T-helper 1 cell (primary cell): ENCODE measurements around the gene STYXL1.
"Not testable (repeated sequence)": the region's sequence is repeated elsewhere in the genome, so short reads cannot be mapped to it uniquely, and the experiment has no call there.

Experiments used
- DNase-seq, 5 donors: peaks; one replicate each; pipeline ENCODE4 v3.0.0-alpha.2; 2012 to 2020

STYXL1 gene

GRCh38 chr7:76023002-76023401 lies 24.8 kb downstream of the STYXL1 start:
- DNase-seq, result no peak

GRCh38 chr7:76022026-76022780 lies 25.6 kb downstream of the STYXL1 start:
- DNase-seq, result no peak

DNA sequence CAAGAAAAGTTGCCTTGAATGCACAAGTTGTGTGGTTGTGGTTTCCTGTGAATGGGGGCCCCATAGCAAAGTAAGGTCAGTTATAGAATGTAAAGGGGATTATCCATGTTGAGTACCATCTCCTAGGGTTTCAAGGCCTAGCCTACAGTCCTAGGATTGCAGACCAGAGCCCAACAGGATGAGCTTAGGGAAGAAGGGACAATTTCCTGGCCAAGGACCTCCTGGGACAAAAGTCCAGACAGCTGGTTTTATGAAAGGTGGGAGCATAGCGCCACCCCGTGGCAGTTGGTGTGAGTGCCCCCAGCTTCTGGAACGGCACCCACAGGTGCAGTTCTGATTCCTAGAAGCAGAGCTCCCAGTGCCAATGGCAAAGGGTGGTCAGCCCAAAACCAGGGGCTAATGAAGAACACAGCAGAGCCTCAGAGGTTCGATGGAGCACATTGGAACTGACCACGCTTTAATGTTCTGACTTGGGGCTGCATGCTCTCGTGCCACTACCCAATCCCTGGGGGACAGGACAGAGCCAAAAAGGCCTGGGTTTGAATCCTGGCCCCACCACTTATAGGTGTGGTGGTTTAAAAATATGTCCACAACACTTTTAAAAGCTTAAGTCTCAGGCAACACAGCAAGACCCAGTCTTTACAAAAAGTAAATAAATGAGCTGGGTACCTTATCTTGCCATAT lies 27.6 kb downstream of the STYXL1 start:
- peak; percentile 33 to 68 (median 54) for DNase-seq

DNA sequence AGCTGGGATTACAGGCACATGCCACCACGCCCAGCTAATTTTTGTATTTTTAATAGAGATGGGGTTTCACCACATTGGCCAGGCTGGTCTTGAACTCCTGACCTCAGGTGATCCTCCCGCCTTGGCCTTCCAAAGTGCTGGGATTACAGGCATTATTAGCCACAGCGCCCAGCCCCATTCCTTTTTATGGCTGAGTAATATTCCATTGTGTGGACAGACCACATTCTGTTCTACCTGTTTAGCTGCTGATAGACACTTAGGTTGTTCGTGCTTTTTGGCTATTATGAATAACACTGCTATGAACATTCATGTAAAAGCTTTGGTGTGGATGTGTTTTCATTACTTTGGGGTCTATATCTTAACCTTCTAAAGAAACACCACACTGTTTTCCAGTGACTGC lies 29.3 kb downstream of the STYXL1 start:
- DNase-seq, result not testable (repeated sequence)

GRCh38 chr7:76016191-76016947 lies 31.4 kb downstream of the STYXL1 start:
- no peak for DNase-seq

DNA sequence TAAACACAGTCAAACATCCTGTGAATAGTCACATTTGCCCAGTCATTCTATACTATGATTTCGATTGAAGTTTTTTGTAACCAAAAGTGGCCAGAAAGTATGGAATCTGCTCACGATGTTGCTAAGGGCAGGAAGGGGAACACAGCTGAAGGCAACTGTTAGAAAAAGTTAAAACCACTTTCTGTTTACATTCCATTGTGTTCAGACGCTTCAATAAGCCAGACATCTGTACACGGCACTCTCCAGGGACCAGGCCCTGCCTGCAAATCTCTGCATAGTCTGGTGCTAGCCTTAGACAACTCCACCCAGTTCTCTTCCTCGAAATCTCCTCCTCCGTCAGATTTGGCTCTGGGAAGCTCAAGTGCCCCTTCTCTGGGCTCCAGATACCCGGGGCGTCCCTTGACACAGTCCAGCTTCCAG lies 36.3 kb downstream of the STYXL1 start:
- DNase-seq, result no peak

DNA sequence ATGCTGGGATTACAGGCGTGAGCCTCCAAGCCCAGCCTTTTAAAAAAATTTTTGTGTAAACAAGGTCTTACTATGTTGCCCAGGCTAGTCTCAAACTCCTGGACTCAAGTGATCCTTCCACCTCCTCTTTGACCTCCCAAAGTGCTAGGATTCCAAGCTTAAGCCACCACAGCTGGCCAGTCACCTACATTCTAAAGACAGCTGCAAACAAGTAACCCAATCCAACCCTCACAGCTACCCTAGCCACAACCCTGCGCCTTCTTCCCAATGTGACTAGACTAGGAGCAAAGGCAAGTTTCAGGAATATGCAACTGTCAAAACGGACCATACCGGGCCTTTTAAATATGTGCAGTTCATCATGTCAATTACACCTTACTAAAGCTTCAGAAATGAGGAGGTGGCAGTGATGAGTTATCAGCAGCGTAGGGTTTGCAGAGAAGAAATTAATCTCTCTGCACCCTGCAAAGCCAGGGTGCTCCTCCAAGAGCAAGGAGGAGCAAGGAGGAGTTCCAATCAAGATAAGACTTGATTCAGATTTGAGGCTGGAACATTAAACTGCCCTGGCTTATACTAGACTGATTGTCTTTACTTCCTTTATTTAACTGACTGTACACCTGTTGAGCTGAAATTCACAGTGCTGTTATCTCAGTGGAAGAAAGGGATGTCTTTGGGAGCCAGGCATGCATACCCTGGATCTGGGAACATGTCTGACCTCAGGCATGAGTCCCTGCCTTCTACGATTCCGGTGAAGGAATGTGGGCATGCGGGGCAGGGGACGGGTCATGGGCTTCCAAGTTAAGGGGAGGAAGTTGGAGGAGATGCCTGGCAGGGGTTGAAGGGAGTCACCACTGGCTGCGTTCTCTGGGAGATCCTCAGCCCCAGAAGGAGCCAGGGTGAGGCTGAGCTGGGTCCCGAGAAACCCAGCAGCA lies 37.9 kb downstream of the STYXL1 start:
- no peak for DNase-seq

DNA sequence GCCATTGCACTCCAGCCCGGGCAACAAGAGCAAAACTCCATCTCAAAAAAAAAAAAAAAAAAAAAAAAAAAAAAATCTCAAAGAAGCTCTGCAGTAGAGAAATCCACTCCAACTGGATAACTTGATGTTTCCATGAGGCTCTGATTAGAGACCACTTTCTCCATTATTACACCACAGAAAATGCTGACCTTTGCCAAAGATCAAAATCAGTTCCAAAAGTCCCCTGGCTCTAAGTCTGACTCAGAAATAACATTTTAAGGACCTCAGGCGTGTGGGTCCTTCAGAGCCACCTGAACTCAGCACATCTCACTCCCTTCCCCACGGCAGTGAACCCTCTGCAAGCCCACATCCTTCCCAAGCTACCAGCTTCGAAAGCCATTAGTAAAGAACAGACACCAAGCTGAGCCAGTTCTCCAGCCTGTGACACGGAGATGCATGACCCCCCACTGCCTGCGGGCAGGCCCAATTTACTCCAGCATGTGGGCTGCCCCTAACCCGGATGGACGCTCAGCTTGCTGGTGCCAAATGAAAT lies 39.6 kb downstream of the STYXL1 start:
- peak in 1 of 5 donors; percentile 36 for DNase-seq

DNA sequence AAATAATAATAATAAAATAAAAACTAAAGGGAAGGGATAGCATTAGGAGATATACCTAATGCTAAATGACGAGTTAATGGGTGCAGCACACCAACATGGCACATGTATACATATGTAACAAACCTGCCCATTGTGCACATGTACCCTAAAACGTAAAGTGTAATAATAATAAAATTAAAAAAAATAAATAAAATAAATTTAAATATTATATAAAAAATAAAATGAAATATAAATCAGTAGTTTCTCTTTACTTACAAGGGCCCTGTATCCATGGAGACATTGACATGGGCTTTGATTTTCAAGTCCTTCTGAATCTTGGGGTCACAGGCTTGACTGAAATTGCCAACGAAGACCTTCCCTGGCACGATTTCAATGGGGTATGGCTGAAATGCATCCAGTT lies 42.8 kb downstream of the STYXL1 start:
- DNase-seq, result not testable (repeated sequence)

- DNase-seq, result no peak
Observed at GRCh38 chr7:76003351-76003750, 44.4 kb downstream of the STYXL1 start.

DNA sequence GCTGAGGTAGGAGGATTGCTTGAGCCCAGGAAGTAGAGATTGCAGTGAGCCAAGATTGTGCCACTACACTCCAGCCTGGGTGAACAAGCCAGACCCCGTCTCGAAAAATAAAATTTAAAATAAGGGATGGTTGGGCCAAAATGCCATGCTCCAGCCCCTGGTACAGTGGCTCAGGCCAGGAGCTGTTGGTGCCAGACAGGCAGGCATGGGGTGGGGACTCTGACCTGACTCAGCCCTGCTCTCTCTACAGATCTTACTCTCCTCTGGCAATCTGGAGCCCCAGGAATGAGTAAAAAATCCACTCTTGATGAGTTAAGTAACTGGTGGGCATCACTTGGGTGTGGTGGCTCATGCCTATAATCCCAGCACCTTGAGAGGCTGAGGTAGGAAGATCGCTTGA lies 45.0 kb downstream of the STYXL1 start:
- no peak for DNase-seq

DNA sequence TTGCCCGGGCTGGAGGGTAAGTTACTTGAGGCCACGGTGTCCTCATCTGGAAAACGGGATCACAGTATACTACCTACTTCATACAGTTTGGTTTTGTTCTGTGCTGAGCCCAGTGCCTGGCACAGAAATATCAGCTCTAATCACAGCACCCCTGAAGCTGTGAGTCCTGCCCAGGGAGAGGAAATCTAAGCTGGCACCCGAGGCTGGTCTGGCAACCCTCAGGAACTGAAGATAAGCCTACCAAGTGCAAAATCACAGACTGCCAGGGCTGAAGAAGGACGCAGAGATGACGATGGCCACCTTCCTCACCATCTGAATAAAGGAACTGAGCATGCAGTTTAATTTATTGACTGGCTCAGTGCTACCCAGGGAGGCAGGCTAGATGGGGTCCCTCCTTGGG lies 45.7 kb downstream of the STYXL1 start:
- no peak for DNase-seq

GRCh38 chr7:76000566-76000965 lies 47.2 kb downstream of the STYXL1 start:
- no peak for DNase-seq

- no peak for DNase-seq
Observed at GRCh38 chr7:75998038-75998437, 49.8 kb downstream of the STYXL1 start.

DNA sequence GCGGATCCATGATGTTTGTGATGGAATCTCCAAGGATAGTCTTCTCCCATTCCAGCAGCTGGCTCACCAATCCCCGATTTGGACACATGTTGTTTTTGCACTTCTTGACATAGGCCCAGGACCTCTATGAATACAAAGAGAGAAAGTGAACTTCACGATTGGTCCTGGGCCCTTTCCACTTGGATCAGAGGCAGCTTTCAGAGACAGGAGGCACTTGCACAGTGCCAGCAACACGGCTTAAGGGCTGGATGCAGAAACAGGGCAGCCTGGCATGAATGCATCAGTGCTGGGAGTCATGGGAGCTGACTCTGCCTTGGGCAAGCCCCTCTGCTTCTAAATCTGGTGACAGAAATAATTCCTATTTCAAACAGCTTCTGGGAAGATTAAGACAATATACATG lies 51.3 kb downstream of the STYXL1 start:
- DNase-seq, result no peak

DNA sequence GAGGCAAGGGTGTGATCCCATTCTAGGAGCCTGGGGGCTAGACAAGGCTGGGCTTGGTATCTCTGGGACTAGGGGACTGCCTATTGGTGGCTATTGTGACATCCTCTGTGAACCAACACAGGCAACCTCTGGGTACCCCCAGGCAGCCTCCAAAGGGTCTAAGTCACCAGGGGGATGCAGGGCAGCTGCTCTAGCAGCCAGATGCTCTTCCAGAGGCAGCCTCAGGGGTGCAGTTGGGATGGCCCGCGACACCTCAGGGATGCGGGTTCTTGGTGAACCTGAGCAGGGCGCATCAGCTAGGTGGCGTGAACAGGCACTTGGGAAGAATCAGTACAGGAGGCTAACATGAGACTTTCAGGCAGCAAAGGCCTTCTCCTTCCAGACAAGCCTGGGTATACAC lies 51.8 kb downstream of the STYXL1 start:
- no peak for DNase-seq

DNA sequence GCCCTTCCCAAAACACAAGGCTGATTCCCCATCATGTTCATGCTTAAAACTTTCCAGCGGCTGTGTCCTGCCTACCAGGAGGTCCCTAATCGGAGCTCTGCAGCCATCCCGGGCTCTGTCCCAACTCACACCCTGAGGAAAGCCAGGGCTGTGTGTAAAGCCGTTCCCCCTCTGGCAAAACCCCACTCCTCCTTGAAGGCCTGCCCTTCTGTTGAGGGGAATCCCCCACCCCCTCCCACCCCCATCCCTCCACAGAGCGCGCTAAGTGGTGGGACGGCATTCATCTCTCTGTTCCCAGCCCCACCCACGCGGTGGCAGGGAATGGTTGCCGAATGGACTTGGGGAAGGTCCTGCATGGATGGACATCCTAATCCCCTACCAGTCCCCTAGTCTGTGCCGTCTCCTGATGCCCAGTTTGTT lies 52.7 kb downstream of the STYXL1 start:
- no peak for DNase-seq

DNA sequence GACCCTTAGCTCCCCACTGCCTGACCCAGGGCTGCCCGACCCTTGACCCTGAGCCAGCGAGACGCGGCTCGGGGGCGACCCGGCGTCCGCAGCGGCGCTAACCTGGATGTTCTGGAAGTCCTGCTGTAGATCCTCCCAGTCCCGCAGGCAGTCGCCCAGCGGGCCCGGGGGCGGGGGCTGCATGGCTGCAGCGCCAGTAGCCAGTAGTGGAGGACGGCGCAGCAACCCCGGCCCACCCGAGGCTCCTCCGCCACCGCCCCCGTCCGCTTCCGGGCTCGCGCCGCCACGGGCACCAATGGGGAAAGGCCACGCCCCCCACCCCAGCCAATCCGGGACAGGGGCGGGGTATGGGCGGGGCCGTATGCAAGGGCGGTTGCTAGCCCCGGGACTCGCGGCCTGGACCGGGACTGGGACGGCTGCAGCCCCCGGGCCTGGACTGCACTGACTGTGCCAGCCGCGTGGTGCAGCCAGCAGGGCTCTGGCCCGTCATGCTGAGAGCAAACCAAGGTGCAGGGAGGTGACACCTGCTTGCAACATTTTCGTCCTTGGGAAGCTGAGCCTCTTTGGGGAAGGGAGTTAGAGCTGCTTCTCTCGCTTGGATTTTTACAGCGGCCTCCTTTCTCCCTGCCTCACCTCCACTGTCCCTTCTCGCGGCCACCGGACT lies 53.3 kb downstream of the STYXL1 start, which contains the start of gene TMEM120A:
Gene TMEM120A, minus strand, starts transcription at position 208 of the 664 bp plus-strand sequence. Its CDS starts 25 bp downstream, at position 183.
- DNase-seq, result peak; percentile 91 to 95 (median 92)

DNA sequence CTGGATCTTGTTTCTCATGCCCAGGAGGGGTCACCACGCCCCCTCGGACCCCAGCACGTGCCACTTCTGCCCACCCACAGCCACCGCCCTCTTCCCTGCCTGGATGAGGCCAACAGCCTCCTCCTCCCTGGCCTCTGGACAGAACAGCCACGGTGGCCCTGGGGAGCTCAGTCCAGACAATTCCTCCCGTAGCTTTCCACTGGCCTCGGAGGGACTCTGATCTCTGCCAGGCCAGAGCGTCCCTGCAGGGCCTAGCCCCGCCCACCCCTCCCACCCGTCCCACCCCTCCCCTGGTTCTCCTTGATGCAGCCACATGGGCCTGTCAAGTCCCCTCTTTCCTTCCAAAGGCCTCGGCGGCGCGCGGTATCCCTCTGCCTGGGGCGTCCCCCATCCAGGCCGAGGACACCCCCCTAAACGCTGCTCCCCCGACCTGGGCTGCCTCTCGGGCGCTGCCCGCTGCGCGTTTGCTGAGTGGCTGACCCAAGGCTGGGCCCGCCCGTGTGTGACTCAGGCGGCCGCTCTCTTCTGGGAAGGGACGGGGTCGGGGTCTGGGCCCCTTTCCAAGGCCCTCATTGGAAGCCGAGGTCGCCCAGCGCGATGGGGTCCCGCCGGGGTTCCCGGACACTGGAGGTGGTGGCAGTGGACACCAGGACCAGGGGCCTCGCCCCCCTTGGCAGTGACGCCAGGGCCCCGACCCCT lies 54.0 kb downstream of the STYXL1 start:
- no peak for DNase-seq

DNA sequence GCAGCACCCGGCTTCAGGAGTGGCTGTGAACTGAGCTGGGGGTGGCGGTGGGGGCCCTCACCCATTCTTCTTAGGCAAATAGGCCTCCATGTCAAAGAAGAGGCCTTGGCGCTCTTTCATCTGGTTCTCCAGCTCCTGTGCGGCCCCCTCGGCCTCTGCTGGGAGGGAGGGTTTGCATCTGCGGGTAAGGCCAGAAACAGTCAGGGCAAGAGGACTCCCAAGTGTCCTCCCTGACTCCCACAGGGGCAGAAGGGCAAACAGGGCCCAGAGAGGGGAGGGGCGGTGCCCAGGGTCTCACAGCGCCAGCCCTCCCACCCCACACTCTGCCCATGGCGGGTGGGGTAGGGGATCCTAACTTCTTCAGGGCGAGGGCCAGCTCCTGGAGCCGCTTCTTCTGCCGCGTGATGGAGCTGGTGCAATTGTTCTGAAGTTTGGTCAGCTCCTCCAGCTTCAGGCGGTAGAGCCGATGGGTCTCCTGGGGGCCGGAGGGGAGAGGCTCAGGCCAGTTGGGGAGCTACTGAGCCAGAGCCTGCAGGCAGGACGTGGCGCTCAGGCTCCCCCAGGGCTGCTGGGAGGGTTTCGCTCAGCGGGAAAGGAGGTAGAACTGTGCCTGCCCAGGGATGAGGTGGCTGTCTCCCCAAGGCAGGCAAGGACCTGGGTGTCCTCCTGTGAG lies 55.6 kb downstream of the STYXL1 start:
- no peak for DNase-seq
